OCI-LY1 (cell line): Measurements from ENCODE around the gene BCL10.

Experiments used
- H2AFZ ChIP-seq: fragments of 200-600 bp; sonication (generic), shearing (Covaris generic); 2 replicates; pipeline ENCODE4 v1.6.0; 2014; ENCODE audit warnings: antibody characterized with exemption, mild to moderate bottlenecking, low read length
- H3F3A ChIP-seq: fragments of 200-600 bp; sonication (generic), shearing (Covaris generic); 2 replicates; pipeline ENCODE4 v1.6.0; 2014; ENCODE audit warnings: mild to moderate bottlenecking, antibody characterized with exemption, low read length, moderate library complexity; ENCODE audit not compliant: insufficient read depth
- H3K27ac ChIP-seq: fragments of 200-600 bp; sonication (generic); 2 replicates; pipeline ENCODE4 v1.5.1; 2014; ENCODE audit warnings: low read length, mixed run types, mild to moderate bottlenecking, low read depth; ENCODE audit not compliant: poor library complexity, severe bottlenecking
- H3K27me3 ChIP-seq: fragments of 200-600 bp; sonication (generic); 2 replicates; pipeline ENCODE4 v1.6.0; 2014; ENCODE audit warnings: antibody characterized with exemption, mild to moderate bottlenecking, low read length, moderate library complexity; ENCODE audit not compliant: insufficient read depth
- H3K36me3 ChIP-seq: fragments of 200-600 bp; sonication (generic); 2 replicates; pipeline ENCODE4 v1.6.1; 2014; ENCODE audit warnings: mild to moderate bottlenecking, antibody characterized with exemption, low read length, moderate library complexity, mixed read lengths; ENCODE audit not compliant: insufficient read depth
- H3K4me1 ChIP-seq: fragments of 200-600 bp; sonication (generic); 2 replicates; pipeline ENCODE4 v1.5.1; 2014; ENCODE audit warnings: mild to moderate bottlenecking, low read length, moderate library complexity; ENCODE audit not compliant: insufficient read depth, severe bottlenecking
- H3K4me2 ChIP-seq: fragments of 200-600 bp; sonication (generic), shearing (Covaris generic); 2 replicates; pipeline ENCODE4 v1.6.1; 2014; ENCODE audit warnings: low read length
- H3K4me3 ChIP-seq: fragments of 200-600 bp; sonication (generic); 2 replicates; pipeline ENCODE4 v1.5.1; 2014; ENCODE audit warnings: low read length, low read depth, mild to moderate bottlenecking, mixed read lengths; ENCODE audit not compliant: poor library complexity, severe bottlenecking
- H3K79me2 ChIP-seq: fragments of 200-600 bp; shearing (Covaris generic); 2 replicates; pipeline ENCODE4 v1.6.1; 2016; ENCODE audit warnings: mixed run types, low read length, mixed read lengths; ENCODE audit not compliant: insufficient read depth
- H3K9ac ChIP-seq: fragments of 200-600 bp; sonication (generic), shearing (Covaris generic); 2 replicates; pipeline ENCODE4 v1.6.1; 2014; ENCODE audit warnings: mild to moderate bottlenecking, low read length, mixed read lengths
- H3K9me2 ChIP-seq: fragments of 200-600 bp; sonication (generic), shearing (Covaris generic); 2 replicates; pipeline ENCODE4 v1.6.1; 2014; ENCODE audit warnings: low read depth, mild to moderate bottlenecking, low read length, mixed read lengths
- H3K9me3 ChIP-seq: fragments of 200-600 bp; shearing (Covaris generic); 2 replicates; pipeline ENCODE4 v1.6.1; 2014; ENCODE audit warnings: low read length, mixed read lengths
- H4K20me1 ChIP-seq: fragments of 200-600 bp; sonication (generic), shearing (Covaris generic); 2 replicates; pipeline ENCODE4 v1.6.0; 2016; ENCODE audit warnings: mild to moderate bottlenecking, low read length; ENCODE audit not compliant: insufficient read depth
- EZH2 ChIP-seq: fragments of 200-600 bp; sonication (generic), shearing (Covaris generic); IDR thresholded peaks from 2 replicates; pipeline ENCODE4 v1.8.0; 2017; ENCODE audit warnings: borderline replicate concordance, mixed run types, mild to moderate bottlenecking, antibody characterized with exemption, low read length, moderate library complexity, mixed read lengths
- TF ChIP-seq, protein P1 (sequence below): fragments of 200-600 bp; sonication (generic), shearing (Covaris generic); IDR thresholded peaks from 2 replicates; pipeline ENCODE4 v1.5.1; 2017; ENCODE audit warnings: mild to moderate bottlenecking, antibody characterized with exemption, low read length, moderate library complexity, mixed read lengths

The BCL10 gene

GRCh38 chr1:85219853-85220610 is 56.4 kb downstream of the BCL10 start:
- no peaks in the 10 kb centered on the region for H4K20me1 ChIP-seq
- H3K36me3 ChIP-seq, result no peaks in the 10 kb centered on the region
- H3K4me3 ChIP-seq, result no peak overlapping the region
- no peak for TF ChIP-seq EZH2
- TF ChIP-seq, protein P1, sequence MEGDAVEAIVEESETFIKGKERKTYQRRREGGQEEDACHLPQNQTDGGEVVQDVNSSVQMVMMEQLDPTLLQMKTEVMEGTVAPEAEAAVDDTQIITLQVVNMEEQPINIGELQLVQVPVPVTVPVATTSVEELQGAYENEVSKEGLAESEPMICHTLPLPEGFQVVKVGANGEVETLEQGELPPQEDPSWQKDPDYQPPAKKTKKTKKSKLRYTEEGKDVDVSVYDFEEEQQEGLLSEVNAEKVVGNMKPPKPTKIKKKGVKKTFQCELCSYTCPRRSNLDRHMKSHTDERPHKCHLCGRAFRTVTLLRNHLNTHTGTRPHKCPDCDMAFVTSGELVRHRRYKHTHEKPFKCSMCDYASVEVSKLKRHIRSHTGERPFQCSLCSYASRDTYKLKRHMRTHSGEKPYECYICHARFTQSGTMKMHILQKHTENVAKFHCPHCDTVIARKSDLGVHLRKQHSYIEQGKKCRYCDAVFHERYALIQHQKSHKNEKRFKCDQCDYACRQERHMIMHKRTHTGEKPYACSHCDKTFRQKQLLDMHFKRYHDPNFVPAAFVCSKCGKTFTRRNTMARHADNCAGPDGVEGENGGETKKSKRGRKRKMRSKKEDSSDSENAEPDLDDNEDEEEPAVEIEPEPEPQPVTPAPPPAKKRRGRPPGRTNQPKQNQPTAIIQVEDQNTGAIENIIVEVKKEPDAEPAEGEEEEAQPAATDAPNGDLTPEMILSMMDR, result no peak
- H3K4me1 ChIP-seq, result no peaks in the 10 kb centered on the region
- no peaks in the 10 kb centered on the region for H3K79me2 ChIP-seq
- H2AFZ ChIP-seq, result no peak overlapping the region
- no peak overlapping the region for H3K9ac ChIP-seq
- no peaks in the 10 kb centered on the region for H3F3A ChIP-seq
- H3K27ac ChIP-seq, result no peak overlapping the region
- H3K27me3 ChIP-seq, result no peaks in the 10 kb centered on the region
- no peaks in the 10 kb centered on the region for H3K9me3 ChIP-seq
- H3K4me2 ChIP-seq, result no peak overlapping the region
- no peaks in the 10 kb centered on the region for H3K9me2 ChIP-seq

DNA sequence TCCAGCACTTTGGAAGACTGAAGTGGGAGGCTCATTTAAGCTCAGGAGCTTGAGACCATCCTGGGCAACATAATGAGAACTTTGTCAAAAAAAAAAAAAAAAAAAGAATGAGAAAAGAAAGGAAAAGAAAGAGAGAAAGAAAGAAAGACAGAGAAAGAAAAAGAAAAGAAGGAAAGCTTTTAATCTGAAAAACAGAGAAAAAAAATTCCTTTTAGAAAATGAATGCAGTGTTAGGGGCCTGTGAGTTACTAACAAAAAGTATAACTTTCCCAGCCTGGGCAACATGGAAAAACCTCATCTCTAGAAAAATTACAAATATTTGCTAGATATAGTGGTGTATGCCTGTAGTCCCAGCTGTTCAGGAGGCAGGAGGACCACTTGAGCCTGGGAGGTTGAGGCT is 59.7 kb downstream of the BCL10 start:
- Histone ChIP-seq H2AFZ (no peak overlapping the region), H3K9ac (no peak overlapping the region), H3F3A (no peaks in the 10 kb centered on the region), H3K9me3 (no peaks in the 10 kb centered on the region), H3K79me2 (no peaks in the 10 kb centered on the region), H3K27ac (no peak overlapping the region), H3K27me3 (no peaks in the 10 kb centered on the region), H3K4me3 (no peak overlapping the region), H3K4me1 (no peaks in the 10 kb centered on the region), H3K36me3 (no peaks in the 10 kb centered on the region), H4K20me1 (no peaks in the 10 kb centered on the region), H3K9me2 (no peaks in the 10 kb centered on the region), H3K4me2 (no peak overlapping the region)
- TF ChIP-seq, protein P1, result no peak
- no peak for TF ChIP-seq EZH2
